NCI-H2029 treated with DMSO at 0.1 percent for 48 hours (cell line): ENCODE data around the gene EIF2S3.
"Not testable (repeated sequence)": the region's sequence is repeated elsewhere in the genome, so short reads cannot be mapped to it uniquely, and the experiment has no call there.

Experiments used
- DNase-seq: peaks from one replicate; lab custom pipeline; 2025; lab: John Stamatoyannopoulos, UW

EIF2S3 gene

GRCh38 chrX:24050522-24051318 is 4.0 kb upstream of the EIF2S3 start:
- DNase-seq: not testable (repeated sequence)

GRCh38 chrX:24055043-24055356 is 244 bp downstream of the EIF2S3 start:
- no peak for DNase-seq

DNA sequence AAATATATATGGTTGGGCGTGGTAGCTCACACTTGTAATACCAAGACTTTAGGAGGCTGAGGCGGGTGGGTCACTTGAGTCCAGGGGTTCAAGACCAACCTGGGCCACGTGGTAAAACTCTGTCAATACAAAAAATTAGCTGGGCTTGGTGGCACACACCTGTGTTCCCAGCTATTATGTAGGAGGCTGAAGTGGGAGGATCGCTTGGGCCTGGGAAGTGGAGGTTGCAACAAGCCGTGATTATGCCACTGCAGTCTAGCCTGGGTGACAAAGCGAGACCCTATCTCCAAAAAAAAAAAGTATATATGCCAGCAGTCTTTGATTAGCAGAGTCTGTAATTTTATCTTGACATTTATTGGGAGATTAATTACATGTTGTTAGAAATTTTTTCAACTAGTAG is 8.7 kb downstream of the EIF2S3 start:
- no peak for DNase-seq

DNA sequence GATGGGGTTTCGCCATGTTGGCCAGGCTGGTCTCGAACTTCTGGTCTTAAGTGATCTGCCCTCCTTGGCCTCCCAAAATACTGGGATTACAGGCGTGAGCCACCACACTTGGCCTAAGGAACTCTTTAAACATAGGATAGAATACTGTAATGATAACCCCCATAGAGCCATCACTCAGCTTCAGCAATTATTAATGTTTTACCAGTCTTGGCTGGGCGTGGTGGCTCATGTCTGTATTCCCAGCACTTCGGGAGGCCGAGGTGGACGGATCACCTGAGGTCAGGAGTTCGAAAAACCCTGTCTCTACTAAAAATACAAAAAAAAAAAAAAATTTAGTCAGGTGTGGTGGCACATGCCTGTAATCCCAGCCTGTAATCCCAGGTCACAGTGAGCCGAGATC is 15.1 kb downstream of the EIF2S3 start:
- no peak for DNase-seq

DNA sequence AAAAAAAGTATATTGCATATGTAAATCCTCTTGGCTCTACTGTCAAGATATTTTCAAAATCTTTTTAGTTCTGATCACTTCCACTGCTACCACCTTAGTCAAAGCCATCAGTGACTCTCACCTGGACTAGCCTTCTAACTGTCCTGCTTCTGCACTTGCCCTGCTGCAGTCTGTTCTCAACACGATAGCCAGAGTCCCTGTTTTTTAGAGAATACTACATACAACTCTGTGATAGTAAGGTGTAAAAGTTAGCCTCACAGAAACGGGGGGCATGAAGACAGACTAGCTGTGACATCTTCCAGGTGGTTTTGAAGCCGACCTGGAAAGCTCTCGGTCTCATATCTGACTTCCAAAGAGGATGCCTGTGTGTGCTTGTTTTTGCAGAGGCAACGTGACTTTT is 24.7 kb downstream of the EIF2S3 start:
- DNase-seq: no peak

- DNase-seq: not testable (repeated sequence)
Measured at GRCh38 chrX:24080245-24080644, 25.5 kb downstream of the EIF2S3 start.

DNA sequence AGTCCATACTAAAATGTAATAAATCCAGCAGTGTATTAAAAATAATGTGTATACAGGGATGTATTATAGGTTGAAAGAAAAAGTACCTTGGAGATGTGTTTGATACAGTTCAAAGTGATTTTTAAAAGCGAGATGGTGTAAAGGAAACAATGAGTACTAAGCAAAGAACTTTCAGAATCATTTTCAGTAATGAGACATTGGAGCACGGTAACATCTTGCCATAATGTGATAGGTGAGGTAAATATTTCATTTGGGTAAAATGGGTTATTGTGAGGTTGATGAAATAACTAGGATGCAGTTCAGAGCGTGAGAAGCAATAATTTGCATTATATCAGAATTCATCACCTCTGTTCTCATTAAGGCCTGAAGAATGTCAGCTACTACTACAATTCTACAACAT is 25.9 kb downstream of the EIF2S3 start:
- DNase-seq: no peak

- DNase-seq: no peak
Measured at GRCh38 chrX:24081661-24082154, 27.0 kb downstream of the EIF2S3 start.

DNA sequence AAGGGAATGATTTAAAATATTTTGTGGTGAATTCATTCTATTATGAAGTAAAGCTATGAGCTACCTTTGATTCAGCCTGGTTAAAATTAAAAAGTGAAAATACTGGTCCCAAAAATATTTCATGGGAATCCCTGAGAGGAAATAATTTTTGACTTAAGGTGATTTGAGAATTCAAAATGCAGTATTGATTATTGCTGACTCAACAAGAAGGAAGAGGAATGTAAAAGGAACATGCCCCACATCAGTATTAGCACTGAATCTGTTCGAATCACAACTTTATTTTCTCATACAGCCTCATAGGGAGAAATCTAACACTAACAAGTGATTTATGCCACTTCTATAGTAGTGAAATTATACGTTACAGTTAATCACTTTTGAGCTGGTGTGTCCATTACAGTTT is 27.7 kb downstream of the EIF2S3 start:
- no peak for DNase-seq

DNA sequence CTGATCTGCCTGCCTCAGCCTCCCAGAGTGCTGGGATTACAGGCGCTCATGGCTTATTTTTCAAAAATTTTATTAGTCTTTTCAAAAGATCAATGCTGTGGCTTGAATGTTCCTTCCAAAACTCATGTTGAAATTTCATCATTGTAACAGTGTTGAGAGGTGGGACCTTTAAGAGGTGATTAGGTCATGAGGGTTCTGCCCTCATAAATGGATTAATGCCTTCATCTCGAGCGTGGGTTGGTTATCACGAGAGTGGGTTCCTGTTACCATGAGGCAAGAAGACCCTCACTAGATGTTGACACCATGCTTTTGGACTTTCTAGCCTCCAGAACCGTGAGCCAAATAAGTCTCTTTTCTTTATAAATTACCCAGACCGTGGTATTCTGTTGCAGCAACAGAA is 30.3 kb downstream of the EIF2S3 start:
- DNase-seq: no peak

DNA sequence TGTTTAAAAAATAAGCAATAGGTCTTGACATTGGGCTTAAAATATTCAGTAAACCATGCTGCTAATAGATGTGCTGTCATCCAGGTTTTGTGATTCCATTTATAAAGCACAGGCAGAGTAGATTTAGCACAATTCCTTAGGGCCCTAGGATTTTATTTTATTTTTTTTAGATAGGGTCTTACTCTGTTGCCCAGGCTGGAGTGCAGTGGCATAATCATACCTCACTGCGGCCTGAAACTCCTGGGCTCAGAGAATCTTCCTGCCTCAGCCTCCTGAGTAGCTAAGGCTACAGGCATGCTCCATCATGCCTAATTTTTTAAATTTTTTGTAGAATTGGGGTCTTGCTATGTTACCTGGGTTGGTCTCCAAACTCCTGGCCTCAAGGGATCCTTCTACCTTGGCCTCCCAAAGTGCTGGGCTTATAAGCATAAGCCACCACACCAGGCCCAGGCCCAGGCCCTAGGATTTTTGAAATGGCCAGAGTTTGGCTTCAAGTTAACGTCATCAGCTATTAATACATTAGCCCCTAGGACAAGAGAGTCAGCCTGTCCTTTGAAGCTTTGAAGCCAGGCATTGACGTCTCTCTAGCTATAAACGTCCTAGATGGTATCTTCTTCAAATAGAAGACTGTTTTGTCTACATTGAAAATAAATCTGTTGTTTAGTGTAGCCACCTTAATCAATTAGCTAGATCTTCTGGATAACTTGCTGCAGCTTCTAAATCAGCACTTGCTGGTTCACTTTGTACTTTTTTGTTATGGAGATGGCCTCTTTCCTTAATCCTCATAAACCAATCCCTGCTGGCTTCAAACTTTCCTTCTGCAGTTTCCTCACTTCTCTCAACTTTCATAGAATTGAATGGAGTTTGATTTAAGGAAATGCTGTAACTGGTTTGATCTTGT is 35.8 kb downstream of the EIF2S3 start:
- DNase-seq: no peak

DNA sequence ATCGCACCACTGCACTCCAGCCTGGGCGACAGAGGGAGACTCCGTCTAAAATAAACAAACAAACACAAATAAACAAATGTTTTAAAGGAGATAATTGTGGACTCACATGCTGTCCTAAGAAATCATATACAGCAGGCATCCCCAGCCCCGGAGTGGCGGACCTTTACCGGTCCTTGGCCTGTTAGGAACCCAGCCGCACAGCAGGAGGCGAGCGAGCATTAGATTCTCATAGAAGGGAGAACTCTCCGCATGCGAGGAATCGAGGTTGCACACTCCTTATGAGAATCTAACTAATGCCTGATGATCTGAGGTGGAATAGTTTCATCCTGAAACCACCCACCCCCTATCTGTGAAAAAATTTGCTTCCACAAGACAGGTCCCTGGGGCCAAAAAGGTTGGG is 39.0 kb downstream of the EIF2S3 start:
- no peak for DNase-seq

- no peak for DNase-seq
Measured at GRCh38 chrX:24097741-24098260, 43.0 kb downstream of the EIF2S3 start.

GRCh38 chrX:24098932-24099331 is 44.2 kb downstream of the EIF2S3 start:
- no peak for DNase-seq

DNA sequence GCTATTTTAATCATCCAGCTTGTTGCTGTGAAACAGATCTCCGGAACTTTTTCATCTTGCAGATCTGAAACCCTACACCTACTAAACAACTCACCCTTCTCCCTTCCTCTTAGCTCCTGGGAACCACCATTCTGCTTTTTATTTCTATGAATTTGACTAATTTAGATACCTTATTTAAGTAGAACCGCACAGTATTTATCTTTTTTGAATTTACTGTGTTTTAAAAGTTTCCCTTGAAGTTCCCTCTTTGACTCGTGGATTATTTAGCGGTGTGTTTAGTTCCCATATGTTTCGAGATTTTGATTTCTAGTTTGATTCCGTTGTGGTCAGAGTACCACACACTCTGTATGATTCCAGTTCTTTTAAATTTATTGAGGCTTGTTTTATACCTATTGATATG is 44.6 kb downstream of the EIF2S3 start:
- no peak for DNase-seq

DNA sequence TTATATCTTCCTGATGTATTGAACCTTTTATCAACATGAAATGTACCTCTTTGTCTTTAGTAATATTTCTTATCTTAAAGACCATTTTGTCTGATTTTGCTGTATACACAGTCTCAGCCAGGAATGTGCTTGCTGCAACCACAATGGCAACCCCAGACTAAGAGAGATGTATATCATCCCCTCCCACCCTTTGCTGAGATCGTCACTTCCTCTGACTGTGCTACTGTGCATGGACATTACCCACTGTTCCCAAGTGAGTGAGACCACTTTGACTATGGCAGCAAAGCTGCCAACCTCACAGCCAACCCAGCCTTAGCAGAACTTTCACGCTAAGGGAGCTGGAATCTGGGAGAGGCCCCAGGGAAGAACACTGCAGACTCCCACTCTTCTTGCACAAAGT is 46.0 kb downstream of the EIF2S3 start:
- DNase-seq: no peak

DNA sequence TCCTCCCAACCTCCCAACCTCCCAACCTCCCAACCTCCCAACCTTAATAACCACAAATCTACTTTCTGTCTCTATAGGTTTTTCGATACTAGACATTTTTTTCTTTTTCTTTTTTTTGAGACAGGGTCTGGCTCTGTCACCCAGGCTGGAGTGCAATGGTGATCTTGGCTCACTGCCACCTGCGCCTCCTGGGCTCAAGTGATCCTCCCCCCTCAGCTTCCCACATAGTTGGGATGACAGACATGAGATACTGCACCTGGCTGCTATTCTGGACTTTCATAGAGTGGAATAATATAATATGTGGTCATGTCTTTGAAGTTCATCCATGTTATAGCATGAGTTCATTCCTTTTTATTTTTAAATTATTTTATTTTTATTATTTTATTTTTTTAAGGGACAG is 55.3 kb downstream of the EIF2S3 start:
- peak; percentile 6 for DNase-seq

- no peak for DNase-seq
Measured at GRCh38 chrX:24113181-24113580, 58.4 kb downstream of the EIF2S3 start.

DNA sequence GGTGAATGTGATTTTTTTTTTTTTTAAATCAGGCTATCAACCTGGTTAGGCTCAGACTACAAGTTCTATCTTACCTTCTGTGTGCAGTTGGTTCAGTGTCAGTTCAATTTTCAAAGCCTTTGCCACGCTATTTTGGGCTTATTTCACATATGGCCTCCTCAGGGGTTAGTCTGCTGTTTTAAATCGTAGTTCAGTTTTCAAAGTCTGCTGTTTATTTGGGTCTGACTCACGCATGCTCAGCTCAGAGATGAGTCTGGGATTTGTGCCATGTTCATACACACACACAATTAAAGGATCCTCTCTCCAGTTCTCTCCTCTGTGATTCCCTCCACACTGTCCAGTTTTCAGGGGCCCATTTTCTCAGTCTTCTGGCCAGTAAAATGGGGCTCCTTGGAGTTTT is 62.5 kb downstream of the EIF2S3 start:
- no peak for DNase-seq

- no peak for DNase-seq
Measured at GRCh38 chrX:24124244-24124799, 69.6 kb downstream of the EIF2S3 start.

DNA sequence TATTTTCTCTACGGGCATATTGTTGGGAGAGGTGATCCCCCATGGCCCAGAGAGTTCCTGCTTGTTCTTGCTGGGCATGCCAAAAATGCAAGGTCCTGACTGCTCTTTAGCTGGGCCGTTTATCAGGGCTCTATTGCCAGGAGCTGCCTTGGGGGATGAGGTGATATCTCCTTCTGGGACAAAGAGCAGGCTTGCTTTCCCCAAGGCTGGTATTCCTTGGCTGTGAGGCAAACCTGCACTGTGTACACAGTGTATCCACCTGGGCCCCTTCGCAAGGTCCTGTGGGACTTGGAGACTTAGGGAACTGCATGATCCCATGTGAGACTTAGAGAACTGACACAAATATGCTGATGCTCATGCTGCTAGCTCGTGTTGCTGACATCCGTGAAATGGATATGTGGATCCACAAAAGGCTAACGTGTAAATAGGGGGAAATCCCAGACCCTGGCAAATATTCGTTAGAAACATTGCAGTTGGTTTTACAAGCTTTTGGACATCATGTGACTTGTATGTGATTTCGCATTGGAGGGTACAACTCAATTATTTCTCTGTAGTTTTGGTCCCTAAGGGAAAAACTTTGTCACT is 70.4 kb downstream of the EIF2S3 start:
- DNase-seq: no peak
